Stimulated activated naive CD8-positive, alpha-beta T cell treated with anti-CD3 and anti-CD28 coated beads, Interleukin-15, Interleukin-2, amounts not matched to agents 100 ng/mL and 50 ng/mL, for 24 hours (primary cell): ENCODE measurements around the gene CKMT2.

Experiments
- H3K27ac Mint-ChIP-seq: one replicate; pipeline ENCODE4 v1.8.0; 2021; ENCODE audit warnings: mild to moderate bottlenecking, mixed read lengths
- H3K27me3 Mint-ChIP-seq: one replicate; pipeline ENCODE4 v1.8.0; 2021; ENCODE audit warnings: mixed read lengths
- H3K36me3 Mint-ChIP-seq: one replicate; pipeline ENCODE4 v1.8.0; 2021; ENCODE audit warnings: low read depth, mixed read lengths
- H3K4me1 Mint-ChIP-seq: one replicate; pipeline ENCODE4 v1.8.0; 2021; ENCODE audit warnings: low read depth, mixed read lengths
- H3K4me3 Mint-ChIP-seq: one replicate; pipeline ENCODE4 v1.8.0; 2021; ENCODE audit warnings: mild to moderate bottlenecking, mixed read lengths
- H3K9me3 Mint-ChIP-seq: one replicate; pipeline ENCODE4 v1.8.0; 2021; ENCODE audit warnings: mixed read lengths

Gene CKMT2

GRCh38 chr5:81234299-81234698, 1.2 kb downstream of the CKMT2 start:
- H3K4me3 Mint-ChIP-seq, result no peak overlapping the region
- peaks cover 4% of the 10 kb centered on the region for H3K36me3 Mint-ChIP-seq
- no peaks in the 10 kb centered on the region for H3K9me3 Mint-ChIP-seq
- H3K4me1 Mint-ChIP-seq, result peaks cover 8% of the 10 kb centered on the region
- H3K27ac Mint-ChIP-seq, result no peak overlapping the region
- H3K27me3 Mint-ChIP-seq, result peaks cover 4% of the 10 kb centered on the region

DNA sequence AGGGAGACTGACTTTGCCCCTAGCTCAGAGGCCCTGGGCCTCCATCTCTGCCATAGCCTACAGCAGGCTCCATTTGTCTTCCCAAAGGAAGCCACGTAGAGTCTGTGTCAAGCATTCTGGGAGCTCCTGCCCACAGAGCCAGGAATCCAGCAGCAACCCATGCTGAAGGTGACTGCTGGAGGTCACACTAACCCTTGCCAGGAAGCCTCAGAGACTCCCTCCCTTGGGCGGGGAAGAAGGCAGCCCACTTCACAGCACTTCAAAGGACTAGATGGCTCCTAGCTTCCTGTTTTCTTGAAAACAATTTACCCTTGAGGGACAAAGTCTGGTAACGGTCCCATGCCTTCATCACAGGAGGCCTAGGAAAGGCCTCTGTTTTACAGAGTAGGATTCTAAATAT, 1.7 kb downstream of the CKMT2 start:
- peaks cover 8% of the 10 kb centered on the region for H3K4me1 Mint-ChIP-seq
- no peaks in the 10 kb centered on the region for H3K9me3 Mint-ChIP-seq
- no peak overlapping the region for H3K4me3 Mint-ChIP-seq
- H3K36me3 Mint-ChIP-seq, result peaks cover 4% of the 10 kb centered on the region
- peaks cover 4% of the 10 kb centered on the region for H3K27me3 Mint-ChIP-seq
- no peak overlapping the region for H3K27ac Mint-ChIP-seq

DNA sequence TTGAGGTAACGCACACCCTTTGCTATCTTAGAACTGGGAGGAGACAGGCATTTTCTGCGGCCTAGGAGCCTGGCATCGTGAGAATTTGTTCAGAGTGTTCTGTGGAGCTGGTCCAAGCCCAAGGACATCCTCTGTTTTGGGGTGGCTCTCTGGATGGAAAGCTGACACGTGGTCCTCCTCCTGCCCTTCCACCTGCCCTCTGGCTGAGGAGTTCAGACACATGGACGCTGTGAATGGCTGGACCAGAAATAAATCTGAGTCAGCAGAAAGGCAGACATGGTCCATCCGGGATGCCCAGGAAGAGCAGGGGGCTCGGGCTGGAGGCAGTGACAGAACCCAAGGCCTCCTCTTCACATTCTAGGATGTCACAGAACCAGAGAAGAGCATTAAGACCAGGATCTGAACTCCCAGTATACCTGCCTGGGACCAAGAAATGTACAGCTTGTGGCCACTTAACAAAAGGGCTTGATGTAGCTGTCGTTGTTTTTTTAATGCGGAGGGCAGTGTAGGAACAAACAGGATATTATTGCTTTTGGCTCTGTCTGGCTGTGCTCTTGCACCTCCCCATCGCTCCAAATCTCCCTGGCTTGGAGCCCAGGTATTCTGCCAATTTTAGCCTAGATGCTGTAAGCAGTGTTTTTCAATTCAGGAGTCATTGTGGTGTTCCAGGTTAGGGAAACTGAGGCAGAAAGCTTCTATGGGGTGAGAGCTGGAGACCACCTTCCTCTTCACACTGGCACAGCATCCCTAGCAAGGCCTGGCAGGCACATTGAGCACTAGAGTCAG, 2.4 kb downstream of the CKMT2 start:
- peaks cover 4% of the 10 kb centered on the region for H3K36me3 Mint-ChIP-seq
- H3K4me3 Mint-ChIP-seq, result no peak overlapping the region
- H3K27ac Mint-ChIP-seq, result no peak overlapping the region
- no peaks in the 10 kb centered on the region for H3K9me3 Mint-ChIP-seq
- peaks cover 8% of the 10 kb centered on the region for H3K4me1 Mint-ChIP-seq
- H3K27me3 Mint-ChIP-seq, result peaks cover 4% of the 10 kb centered on the region

GRCh38 chr5:81238460-81238859, 5.3 kb downstream of the CKMT2 start:
- H3K4me3 Mint-ChIP-seq, result no peak overlapping the region
- peaks cover 8% of the 10 kb centered on the region for H3K4me1 Mint-ChIP-seq
- no peaks in the 10 kb centered on the region for H3K9me3 Mint-ChIP-seq
- peaks cover 4% of the 10 kb centered on the region for H3K36me3 Mint-ChIP-seq
- peaks cover 4% of the 10 kb centered on the region for H3K27me3 Mint-ChIP-seq
- H3K27ac Mint-ChIP-seq, result no peak overlapping the region

- peaks cover 4% of the 10 kb centered on the region for H3K36me3 Mint-ChIP-seq
- H3K27me3 Mint-ChIP-seq, result no peaks in the 10 kb centered on the region
- H3K4me3 Mint-ChIP-seq, result no peak overlapping the region
- no peaks in the 10 kb centered on the region for H3K9me3 Mint-ChIP-seq
- no peak overlapping the region for H3K27ac Mint-ChIP-seq
- H3K4me1 Mint-ChIP-seq, result peaks cover 3% of the 10 kb centered on the region
Observed at GRCh38 chr5:81239613-81240012, 6.5 kb downstream of the CKMT2 start.

DNA sequence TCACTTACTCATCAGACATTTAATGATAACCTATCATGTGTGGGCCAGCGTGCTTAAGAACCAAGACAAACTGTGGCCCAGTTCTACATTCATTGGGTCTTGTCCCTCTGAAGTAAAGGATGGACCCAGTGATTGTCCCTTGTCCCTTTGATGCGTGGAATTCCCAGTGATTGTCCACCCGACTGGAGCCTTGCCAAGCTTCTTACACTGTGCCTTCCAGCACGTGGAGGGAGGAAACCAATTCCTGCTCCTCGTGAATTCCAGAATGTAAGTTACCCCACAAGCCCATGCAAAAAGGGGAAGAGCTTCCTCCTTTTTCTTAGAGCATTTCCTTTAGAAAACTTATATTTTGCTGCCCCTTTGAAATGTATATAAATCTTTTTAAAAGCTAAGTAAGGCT, 7.9 kb downstream of the CKMT2 start:
- no peak overlapping the region for H3K4me3 Mint-ChIP-seq
- no peaks in the 10 kb centered on the region for H3K9me3 Mint-ChIP-seq
- no peaks in the 10 kb centered on the region for H3K27me3 Mint-ChIP-seq
- H3K27ac Mint-ChIP-seq, result no peak overlapping the region
- H3K36me3 Mint-ChIP-seq, result peaks cover 4% of the 10 kb centered on the region
- H3K4me1 Mint-ChIP-seq, result no peaks in the 10 kb centered on the region

DNA sequence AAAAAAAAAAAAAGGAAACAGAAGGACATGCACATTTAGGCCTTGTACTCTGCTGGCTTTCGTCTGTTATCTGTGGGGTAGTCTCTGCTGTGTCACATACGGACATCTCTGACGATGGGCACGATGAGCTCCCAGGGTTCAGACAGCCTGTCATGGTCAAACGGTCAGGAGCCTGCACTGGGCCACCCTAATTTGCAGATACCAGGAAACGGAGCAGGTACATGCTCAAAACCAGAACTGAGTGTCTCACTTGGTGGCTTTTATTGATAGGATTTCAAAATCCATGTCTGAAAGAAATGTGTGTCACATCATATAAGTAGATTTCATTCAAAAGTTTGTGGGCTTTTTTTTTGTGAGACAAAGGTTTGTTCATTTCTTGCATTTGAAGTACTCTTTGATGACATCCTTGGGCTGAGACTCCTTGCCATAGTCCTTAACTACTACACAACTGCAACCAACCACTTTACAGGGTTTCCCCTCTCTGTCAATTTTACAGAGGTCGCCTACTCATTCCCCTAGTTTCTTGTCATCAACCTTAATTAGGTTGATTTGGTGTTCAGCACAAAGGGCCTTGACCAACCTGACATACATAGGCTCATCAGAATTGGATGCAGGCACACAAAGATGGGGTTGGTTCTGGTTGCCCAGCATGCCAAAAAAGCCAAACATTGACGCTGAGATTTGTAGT, 9.0 kb downstream of the CKMT2 start:
- H3K4me3 Mint-ChIP-seq, result no peak overlapping the region
- H3K27me3 Mint-ChIP-seq, result no peaks in the 10 kb centered on the region
- no peak overlapping the region for H3K27ac Mint-ChIP-seq
- H3K4me1 Mint-ChIP-seq, result no peaks in the 10 kb centered on the region
- no peaks in the 10 kb centered on the region for H3K9me3 Mint-ChIP-seq
- no peaks in the 10 kb centered on the region for H3K36me3 Mint-ChIP-seq

GRCh38 chr5:81242906-81243436, 9.8 kb downstream of the CKMT2 start:
- Mint-ChIP-seq H3K36me3 (no peaks in the 10 kb centered on the region), H3K27me3 (no peaks in the 10 kb centered on the region), H3K27ac (no peak overlapping the region), H3K4me3 (no peak overlapping the region), H3K9me3 (no peaks in the 10 kb centered on the region), H3K4me1 (no peaks in the 10 kb centered on the region)

DNA sequence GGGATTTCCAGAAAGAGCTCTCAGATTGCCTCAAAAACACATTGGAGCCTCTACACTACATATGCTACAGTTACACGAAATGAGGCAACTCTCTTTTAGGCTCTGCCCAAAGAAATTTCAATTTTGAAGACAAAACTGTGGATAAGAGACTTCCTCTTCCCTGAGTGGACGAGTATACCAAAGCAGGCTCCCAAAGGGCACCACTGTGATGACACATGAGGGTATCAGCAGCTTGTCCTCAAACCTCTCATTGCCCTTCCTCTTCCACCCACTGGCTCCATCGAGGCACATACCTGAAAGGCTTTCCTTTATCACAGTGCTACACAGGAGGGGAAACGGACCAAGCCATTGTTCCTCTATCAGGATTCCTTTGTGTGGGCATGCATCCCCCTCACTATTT, 11.3 kb downstream of the CKMT2 start:
- Mint-ChIP-seq H3K27me3 (no peaks in the 10 kb centered on the region), H3K9me3 (no peaks in the 10 kb centered on the region), H3K36me3 (no peaks in the 10 kb centered on the region), H3K4me3 (no peak overlapping the region), H3K4me1 (no peaks in the 10 kb centered on the region), H3K27ac (no peak overlapping the region)

GRCh38 chr5:81245871-81246235, 12.7 kb downstream of the CKMT2 start:
- H3K4me1 Mint-ChIP-seq, result no peaks in the 10 kb centered on the region
- H3K27ac Mint-ChIP-seq, result no peak overlapping the region
- peaks cover 6% of the 10 kb centered on the region for H3K9me3 Mint-ChIP-seq
- H3K36me3 Mint-ChIP-seq, result peaks cover 7% of the 10 kb centered on the region
- no peaks in the 10 kb centered on the region for H3K27me3 Mint-ChIP-seq
- H3K4me3 Mint-ChIP-seq, result no peak overlapping the region

- Mint-ChIP-seq H3K27ac (no peak overlapping the region), H3K9me3 (peaks cover 6% of the 10 kb centered on the region), H3K27me3 (no peaks in the 10 kb centered on the region), H3K4me1 (no peaks in the 10 kb centered on the region), H3K36me3 (peaks cover 10% of the 10 kb centered on the region), H3K4me3 (no peak overlapping the region)
Observed at GRCh38 chr5:81246697-81247096, 13.6 kb downstream of the CKMT2 start.

DNA sequence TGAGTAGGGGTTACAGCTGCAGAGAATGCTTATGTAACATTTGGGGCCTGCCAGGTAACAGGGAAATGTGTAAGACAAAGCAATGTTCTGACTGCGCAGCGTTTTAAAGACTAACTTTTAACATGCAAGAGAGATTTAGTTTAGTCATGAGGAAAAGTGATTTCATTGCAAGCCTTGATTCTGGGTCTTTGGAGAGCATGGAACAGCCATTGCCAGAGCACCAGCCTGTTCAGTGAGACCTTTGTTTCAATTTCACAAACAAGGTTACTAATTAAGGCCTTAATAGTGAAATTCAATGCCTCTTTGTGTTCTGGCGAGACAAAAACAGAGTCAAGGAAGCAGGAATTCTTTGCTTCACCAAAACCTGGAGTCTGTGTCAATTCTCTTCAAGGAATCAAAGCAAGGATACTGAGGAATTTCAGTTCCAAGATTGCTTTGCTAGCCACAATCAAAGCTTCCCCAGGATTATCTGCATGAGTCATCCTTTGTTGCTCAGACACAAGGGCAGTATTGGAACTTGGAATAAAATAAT, 14.4 kb downstream of the CKMT2 start:
- H3K36me3 Mint-ChIP-seq, result peaks cover 12% of the 10 kb centered on the region
- no peak overlapping the region for H3K4me3 Mint-ChIP-seq
- H3K27me3 Mint-ChIP-seq, result no peaks in the 10 kb centered on the region
- peaks cover 6% of the 10 kb centered on the region for H3K9me3 Mint-ChIP-seq
- no peak overlapping the region for H3K27ac Mint-ChIP-seq
- no peaks in the 10 kb centered on the region for H3K4me1 Mint-ChIP-seq

DNA sequence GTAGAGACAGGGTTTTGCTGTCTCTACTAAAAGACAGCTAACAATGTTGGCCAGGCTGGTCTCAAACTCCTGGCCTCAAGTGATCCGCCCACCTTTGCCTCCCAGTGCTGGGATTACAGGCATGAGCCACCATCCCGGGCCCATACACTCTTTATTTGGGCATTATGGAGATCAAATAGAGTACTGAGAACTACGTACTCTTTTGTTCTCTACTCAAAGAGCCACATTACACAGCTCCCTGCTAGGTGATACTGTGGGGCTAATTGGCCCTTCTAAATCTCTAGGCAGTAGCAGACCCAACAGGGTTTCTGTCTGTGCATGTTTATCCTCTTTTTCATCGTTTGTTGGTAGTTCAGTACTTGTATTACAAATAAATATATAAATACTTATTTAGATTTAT, 16.1 kb downstream of the CKMT2 start:
- no peaks in the 10 kb centered on the region for H3K4me1 Mint-ChIP-seq
- H3K9me3 Mint-ChIP-seq, result peaks cover 6% of the 10 kb centered on the region
- no peak overlapping the region for H3K27ac Mint-ChIP-seq
- no peaks in the 10 kb centered on the region for H3K27me3 Mint-ChIP-seq
- H3K4me3 Mint-ChIP-seq, result no peak overlapping the region
- H3K36me3 Mint-ChIP-seq, result peaks cover 12% of the 10 kb centered on the region

DNA sequence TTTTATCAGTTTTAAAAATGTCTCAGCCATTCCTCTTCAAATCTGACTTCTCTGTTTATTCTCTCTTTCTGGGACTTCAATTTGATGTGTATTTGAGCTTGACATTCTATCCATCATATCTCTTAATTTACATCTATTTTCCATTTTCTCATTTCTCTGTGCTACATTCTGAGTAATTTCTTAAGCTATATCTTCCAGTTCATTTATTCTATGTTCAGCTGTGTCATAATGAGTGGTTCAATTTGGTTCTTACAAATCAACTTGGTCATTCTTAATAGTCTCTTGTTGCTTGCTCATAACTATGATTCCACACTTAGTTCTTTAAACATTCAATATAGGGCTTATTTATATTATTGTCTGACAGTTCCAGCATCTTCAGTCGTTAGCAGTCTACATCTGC, 16.9 kb downstream of the CKMT2 start:
- Mint-ChIP-seq H3K36me3 (peaks cover 12% of the 10 kb centered on the region), H3K27me3 (no peaks in the 10 kb centered on the region), H3K9me3 (peaks cover 6% of the 10 kb centered on the region), H3K4me3 (no peak overlapping the region), H3K27ac (no peak overlapping the region), H3K4me1 (no peaks in the 10 kb centered on the region)

DNA sequence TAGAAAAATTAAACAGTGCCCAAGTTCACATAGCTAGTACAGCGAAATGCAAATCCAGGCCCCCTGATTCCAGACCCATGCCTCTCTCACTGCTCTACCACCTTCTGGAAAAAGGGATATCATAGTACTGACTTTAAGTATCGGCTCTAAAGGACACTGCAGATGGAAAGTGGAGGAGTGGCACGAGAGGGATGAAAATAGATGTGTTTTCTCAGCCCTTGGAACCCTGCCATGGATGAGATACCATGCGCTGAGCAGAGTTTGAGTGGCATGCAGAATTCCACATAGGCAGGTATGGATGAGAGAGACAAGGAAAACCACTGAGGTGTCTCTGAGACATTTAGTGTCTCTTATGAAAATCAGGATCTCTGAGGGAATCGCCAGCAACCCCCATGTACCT, 18.8 kb downstream of the CKMT2 start:
- Mint-ChIP-seq H3K4me3 (no peak overlapping the region), H3K9me3 (peaks cover 6% of the 10 kb centered on the region), H3K27ac (no peak overlapping the region), H3K4me1 (no peaks in the 10 kb centered on the region), H3K27me3 (no peaks in the 10 kb centered on the region), H3K36me3 (peaks cover 16% of the 10 kb centered on the region)
